ENCODE data around the gene GRID2.

- TF ChIP-seq MED1 (CRISPR knock-in tag; IDR thresholded peaks at IDR 0.05) = no peak
- TF ChIP-seq, protein P1, sequence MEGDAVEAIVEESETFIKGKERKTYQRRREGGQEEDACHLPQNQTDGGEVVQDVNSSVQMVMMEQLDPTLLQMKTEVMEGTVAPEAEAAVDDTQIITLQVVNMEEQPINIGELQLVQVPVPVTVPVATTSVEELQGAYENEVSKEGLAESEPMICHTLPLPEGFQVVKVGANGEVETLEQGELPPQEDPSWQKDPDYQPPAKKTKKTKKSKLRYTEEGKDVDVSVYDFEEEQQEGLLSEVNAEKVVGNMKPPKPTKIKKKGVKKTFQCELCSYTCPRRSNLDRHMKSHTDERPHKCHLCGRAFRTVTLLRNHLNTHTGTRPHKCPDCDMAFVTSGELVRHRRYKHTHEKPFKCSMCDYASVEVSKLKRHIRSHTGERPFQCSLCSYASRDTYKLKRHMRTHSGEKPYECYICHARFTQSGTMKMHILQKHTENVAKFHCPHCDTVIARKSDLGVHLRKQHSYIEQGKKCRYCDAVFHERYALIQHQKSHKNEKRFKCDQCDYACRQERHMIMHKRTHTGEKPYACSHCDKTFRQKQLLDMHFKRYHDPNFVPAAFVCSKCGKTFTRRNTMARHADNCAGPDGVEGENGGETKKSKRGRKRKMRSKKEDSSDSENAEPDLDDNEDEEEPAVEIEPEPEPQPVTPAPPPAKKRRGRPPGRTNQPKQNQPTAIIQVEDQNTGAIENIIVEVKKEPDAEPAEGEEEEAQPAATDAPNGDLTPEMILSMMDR (CRISPR knock-in tag; IDR thresholded peaks at IDR 0.05) = no peak
- no peak for TF ChIP-seq SRF (IDR thresholded peaks at IDR 0.05; ENCODE audit: low read depth, low read length)
- no peak for TF ChIP-seq POLR2AphosphoS5 (IDR thresholded peaks at IDR 0.05; ENCODE audit: low read depth, low read length)
- no peak for TF ChIP-seq GTF2F1 (IDR thresholded peaks at IDR 0.05; ENCODE audit: low read length)
- TF ChIP-seq ZNF747 (CRISPR knock-in tag; IDR thresholded peaks at IDR 0.05; ENCODE audit: borderline replicate concordance) = no peak
- TF ChIP-seq MTF1 (CRISPR knock-in tag; IDR thresholded peaks at IDR 0.05) = no peak
- TF ChIP-seq CBFB (CRISPR knock-in tag; IDR thresholded peaks at IDR 0.05) = no peak
- no peak for TF ChIP-seq SIN3A (IDR thresholded peaks at IDR 0.05; ENCODE audit: borderline replicate concordance, low read depth, low read length)
Observed at GRCh38 chr4:93451954-93452353, 1148.2 kb downstream of the GRID2 start.

Measured in HepG2 (cell line).